ENCODE data around the gene HNRNPLL.

GRCh38 chr2:38626326-38627035 is 23.8 kb upstream of the HNRNPLL start:
- TF ChIP-seq, protein P1, sequence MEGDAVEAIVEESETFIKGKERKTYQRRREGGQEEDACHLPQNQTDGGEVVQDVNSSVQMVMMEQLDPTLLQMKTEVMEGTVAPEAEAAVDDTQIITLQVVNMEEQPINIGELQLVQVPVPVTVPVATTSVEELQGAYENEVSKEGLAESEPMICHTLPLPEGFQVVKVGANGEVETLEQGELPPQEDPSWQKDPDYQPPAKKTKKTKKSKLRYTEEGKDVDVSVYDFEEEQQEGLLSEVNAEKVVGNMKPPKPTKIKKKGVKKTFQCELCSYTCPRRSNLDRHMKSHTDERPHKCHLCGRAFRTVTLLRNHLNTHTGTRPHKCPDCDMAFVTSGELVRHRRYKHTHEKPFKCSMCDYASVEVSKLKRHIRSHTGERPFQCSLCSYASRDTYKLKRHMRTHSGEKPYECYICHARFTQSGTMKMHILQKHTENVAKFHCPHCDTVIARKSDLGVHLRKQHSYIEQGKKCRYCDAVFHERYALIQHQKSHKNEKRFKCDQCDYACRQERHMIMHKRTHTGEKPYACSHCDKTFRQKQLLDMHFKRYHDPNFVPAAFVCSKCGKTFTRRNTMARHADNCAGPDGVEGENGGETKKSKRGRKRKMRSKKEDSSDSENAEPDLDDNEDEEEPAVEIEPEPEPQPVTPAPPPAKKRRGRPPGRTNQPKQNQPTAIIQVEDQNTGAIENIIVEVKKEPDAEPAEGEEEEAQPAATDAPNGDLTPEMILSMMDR (IDR thresholded peaks at IDR 0.05) = no peak
- TF ChIP-seq POLR2A (IDR thresholded peaks at IDR 0.05) = no peak
